DOHH2 (cell line): Measurements from ENCODE around the gene RBM20.
A peak's percentile ranks its signal among the peaks of the same experiment; 100 is the strongest.
"Not testable (repeated sequence)": the region's sequence is repeated elsewhere in the genome, so short reads cannot be mapped to it uniquely, and the experiment has no call there.

Source experiments
- H3F3A ChIP-seq: fragments of 200-600 bp; sonication (generic), shearing (Covaris generic); 2 replicates; pipeline ENCODE4 v1.6.0; 2016; ENCODE audit warnings: antibody characterized with exemption, mild to moderate bottlenecking; ENCODE audit not compliant: control insufficient read depth, insufficient read depth
- H3K27ac ChIP-seq: fragments of 200-600 bp; sonication (generic); 2 replicates; pipeline ENCODE4 v1.5.1; 2014; ENCODE audit warnings: low read depth, mild to moderate bottlenecking, low read length, moderate library complexity
- H3K27me3 ChIP-seq: fragments of 200-600 bp; sonication (generic); 2 replicates; pipeline ENCODE4 v1.6.1; 2014; ENCODE audit warnings: mild to moderate bottlenecking, low read length, mixed read lengths; ENCODE audit not compliant: control insufficient read depth
- H3K36me3 ChIP-seq: fragments of 200-600 bp; sonication (generic); 2 replicates; pipeline ENCODE4 v1.6.1; 2014; ENCODE audit warnings: mild to moderate bottlenecking, low read length, moderate library complexity, mixed read lengths; ENCODE audit not compliant: control insufficient read depth
- H3K4me1 ChIP-seq: fragments of 200-600 bp; sonication (generic); 2 replicates; pipeline ENCODE4 v1.6.1; 2014; ENCODE audit warnings: mild to moderate bottlenecking, low read length, mixed read lengths; ENCODE audit not compliant: control insufficient read depth
- H3K4me2 ChIP-seq: fragments of 200-600 bp; sonication (generic); 2 replicates; pipeline ENCODE4 v1.6.0; 2014; ENCODE audit warnings: mild to moderate bottlenecking, low read length, moderate library complexity
- H3K4me3 ChIP-seq: fragments of 200-600 bp; sonication (generic); 2 replicates; pipeline ENCODE4 v1.5.1; 2014; ENCODE audit warnings: mild to moderate bottlenecking, low read length, mixed read lengths
- H3K79me2 ChIP-seq: fragments of 200-600 bp; sonication (generic); 2 replicates; pipeline ENCODE4 v1.6.1; 2014; ENCODE audit warnings: mild to moderate bottlenecking, low read length, mixed read lengths; ENCODE audit not compliant: control insufficient read depth
- H3K9me2 ChIP-seq: fragments of 200-600 bp; sonication (generic); replicated peaks from 2 replicates; pipeline ENCODE4 v1.6.1; 2014; ENCODE audit warnings: mild to moderate bottlenecking, low read length, mixed read lengths; ENCODE audit not compliant: control insufficient read depth
- H3K9me3 ChIP-seq: fragments of 200-600 bp; sonication (generic); 2 replicates; pipeline ENCODE4 v1.6.1; 2014; ENCODE audit warnings: antibody characterized with exemption, low read length, mixed read lengths; ENCODE audit not compliant: control insufficient read depth, insufficient read depth
- H4K20me1 ChIP-seq: fragments of 200-600 bp; sonication (generic); 2 replicates; pipeline ENCODE4 v1.6.0; 2014; ENCODE audit warnings: low read depth, mild to moderate bottlenecking, antibody characterized with exemption, low read length, moderate library complexity; ENCODE audit not compliant: control insufficient read depth, insufficient read depth
- EZH2phosphoT487 ChIP-seq: fragments of 200-600 bp; sonication (generic); IDR thresholded peaks from 2 replicates; pipeline ENCODE4 v1.6.1; 2017; ENCODE audit warnings: borderline replicate concordance, mild to moderate bottlenecking, antibody characterized with exemption, low read length, moderate library complexity, mixed read lengths
- TF ChIP-seq, protein P1 (sequence below): fragments of 200-600 bp; sonication (generic); IDR thresholded peaks from one replicate; pipeline ENCODE4 v1.5.1; 2014; ENCODE audit warnings: antibody characterized with exemption, mild to moderate bottlenecking, low read depth, low read length; ENCODE audit not compliant: poor library complexity, severe bottlenecking

The RBM20 gene

GRCh38 chr10:110724116-110724921 is 80.2 kb downstream of the RBM20 start:
- Histone ChIP-seq H3K27ac (peak overlapping the region; percentile 95), H4K20me1 (no peaks in the 10 kb centered on the region), H3K4me1 (peaks cover 55% of the 10 kb centered on the region), H3F3A (peaks cover 7% of the 10 kb centered on the region), H3K27me3 (no peaks in the 10 kb centered on the region), H3K9me2 (no peaks in the 10 kb centered on the region), H3K4me3 (peak overlapping the region; percentile 74), H3K4me2 (peak overlapping the region; percentile 97), H3K79me2 (no peaks in the 10 kb centered on the region), H3K36me3 (no peaks in the 10 kb centered on the region), H3K9me3 (no peaks in the 10 kb centered on the region)
- no peak for TF ChIP-seq EZH2phosphoT487
- TF ChIP-seq, protein P1, sequence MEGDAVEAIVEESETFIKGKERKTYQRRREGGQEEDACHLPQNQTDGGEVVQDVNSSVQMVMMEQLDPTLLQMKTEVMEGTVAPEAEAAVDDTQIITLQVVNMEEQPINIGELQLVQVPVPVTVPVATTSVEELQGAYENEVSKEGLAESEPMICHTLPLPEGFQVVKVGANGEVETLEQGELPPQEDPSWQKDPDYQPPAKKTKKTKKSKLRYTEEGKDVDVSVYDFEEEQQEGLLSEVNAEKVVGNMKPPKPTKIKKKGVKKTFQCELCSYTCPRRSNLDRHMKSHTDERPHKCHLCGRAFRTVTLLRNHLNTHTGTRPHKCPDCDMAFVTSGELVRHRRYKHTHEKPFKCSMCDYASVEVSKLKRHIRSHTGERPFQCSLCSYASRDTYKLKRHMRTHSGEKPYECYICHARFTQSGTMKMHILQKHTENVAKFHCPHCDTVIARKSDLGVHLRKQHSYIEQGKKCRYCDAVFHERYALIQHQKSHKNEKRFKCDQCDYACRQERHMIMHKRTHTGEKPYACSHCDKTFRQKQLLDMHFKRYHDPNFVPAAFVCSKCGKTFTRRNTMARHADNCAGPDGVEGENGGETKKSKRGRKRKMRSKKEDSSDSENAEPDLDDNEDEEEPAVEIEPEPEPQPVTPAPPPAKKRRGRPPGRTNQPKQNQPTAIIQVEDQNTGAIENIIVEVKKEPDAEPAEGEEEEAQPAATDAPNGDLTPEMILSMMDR: no peak

DNA sequence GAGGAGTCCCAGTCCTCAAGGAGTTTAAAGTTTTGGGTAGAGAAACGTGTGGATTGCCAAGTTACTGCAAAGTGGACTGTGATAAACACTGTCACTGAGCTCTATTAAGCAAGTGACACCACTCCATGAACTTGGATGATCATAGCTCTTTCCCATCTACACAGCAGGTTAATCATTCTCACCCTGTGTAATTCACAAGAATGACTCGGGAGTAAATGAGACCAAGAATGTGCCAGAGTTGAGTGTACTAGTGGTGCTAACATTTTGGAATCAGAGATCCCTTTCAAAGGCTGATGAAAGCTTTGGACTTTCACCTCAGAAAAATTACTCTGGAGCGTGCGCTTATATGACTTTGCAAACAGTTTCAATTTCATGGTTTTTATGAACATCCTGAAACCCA is 80.8 kb downstream of the RBM20 start:
- peaks cover 55% of the 10 kb centered on the region for H3K4me1 ChIP-seq
- no peaks in the 10 kb centered on the region for H3K9me3 ChIP-seq
- H3K4me3 ChIP-seq: peak overlapping the region; percentile 74
- no peaks in the 10 kb centered on the region for H4K20me1 ChIP-seq
- H3K36me3 ChIP-seq: no peaks in the 10 kb centered on the region
- H3K27ac ChIP-seq: peak overlapping the region; percentile 95
- H3K27me3 ChIP-seq: no peaks in the 10 kb centered on the region
- peak overlapping the region; percentile 97 for H3K4me2 ChIP-seq
- H3F3A ChIP-seq: peaks cover 6% of the 10 kb centered on the region
- H3K9me2 ChIP-seq: no peaks in the 10 kb centered on the region
- TF ChIP-seq, protein P1: no peak
- TF ChIP-seq EZH2phosphoT487: no peak
- no peaks in the 10 kb centered on the region for H3K79me2 ChIP-seq

DNA sequence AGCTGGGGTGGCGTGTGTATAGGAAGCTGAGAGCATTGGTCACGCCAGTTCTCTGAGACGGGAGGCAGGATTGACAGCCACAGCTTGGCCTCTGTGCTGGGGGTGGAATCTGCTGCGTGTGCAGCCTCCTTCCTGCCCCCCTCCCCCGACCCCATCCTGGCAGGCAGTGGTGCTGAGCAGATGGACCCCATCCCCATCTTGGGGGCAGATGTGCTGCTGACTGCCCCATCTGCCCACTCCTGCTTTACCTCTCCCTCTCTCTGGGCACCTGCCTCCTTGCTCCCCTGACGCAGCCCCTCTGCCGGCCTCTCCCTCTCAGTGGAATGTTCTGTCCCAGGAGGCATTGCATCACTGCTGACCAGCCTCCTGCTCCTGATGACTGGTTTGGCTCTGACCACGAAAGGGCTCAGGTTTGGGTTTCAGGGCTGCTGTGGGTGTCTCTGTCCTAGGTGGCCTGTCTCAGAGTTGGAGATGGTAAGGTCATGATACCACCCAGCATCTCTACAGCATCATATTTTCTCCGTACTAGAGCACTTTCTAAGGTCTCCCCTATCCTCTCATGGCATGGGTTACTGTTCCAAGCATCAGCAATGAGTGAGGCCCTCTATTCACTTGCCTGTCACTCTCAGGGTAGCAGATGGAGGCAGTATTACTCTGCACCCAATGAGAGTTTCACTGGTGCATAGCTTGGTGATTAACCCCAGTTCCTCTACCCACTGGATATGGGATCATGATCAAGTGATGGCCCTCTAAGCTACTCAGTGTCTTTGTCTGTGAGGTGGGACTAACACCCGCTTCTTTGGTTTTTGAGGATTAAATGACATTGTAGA is 81.9 kb downstream of the RBM20 start:
- TF ChIP-seq EZH2phosphoT487: no peak
- TF ChIP-seq, protein P1: peak; percentile 28
- Histone ChIP-seq H3K4me3 (no peak overlapping the region), H3F3A (peaks cover 6% of the 10 kb centered on the region), H4K20me1 (no peaks in the 10 kb centered on the region), H3K27ac (no peak overlapping the region), H3K9me3 (no peaks in the 10 kb centered on the region), H3K4me1 (peaks cover 55% of the 10 kb centered on the region), H3K27me3 (peaks cover under 1% of the 10 kb centered on the region; the same call in 1 of the 2 replicates), H3K9me2 (no peaks in the 10 kb centered on the region), H3K79me2 (no peaks in the 10 kb centered on the region), H3K4me2 (peak overlapping the region; percentile 97), H3K36me3 (no peaks in the 10 kb centered on the region)

- not testable (repeated sequence) for H3K4me3 ChIP-seq, H3F3A ChIP-seq
Observed at GRCh38 chr10:110727785-110728184, 83.6 kb downstream of the RBM20 start.

More at GRCh38 chr10:110727785-110728184, 83.6 kb downstream of the RBM20 start:
- peaks cover 18% of the 10 kb centered on the region for H3K27me3 ChIP-seq
- H3K27ac ChIP-seq, H3K9me3 ChIP-seq, H3K36me3 ChIP-seq, H3K9me2 ChIP-seq, H3K4me2 ChIP-seq, H4K20me1 ChIP-seq, H3K79me2 ChIP-seq: not testable (repeated sequence)
- peaks cover 38% of the 10 kb centered on the region for H3K4me1 ChIP-seq
